Lower leg skin (tissue), 4 donors: Measurements from ENCODE around the gene DOCK10. TPM values are rescaled to one million over a fixed set of nuclear protein-coding genes. Genes with fewer than 3 reads are reported as not detected.

Source experiments
- DNase-seq, 2 donors: peaks; one replicate each; pipeline ENCODE4 v3.0.0-alpha.2; 2019; ENCODE audit warnings: low spot score in 2 of 2
- H3K4me3 ChIP-seq: fragments of 200-600 bp; sonication (generic); 2 replicates; pipeline ENCODE4 v1.5.1; 2017; ENCODE audit warnings: mild to moderate bottlenecking, low read depth; ENCODE audit not compliant: poor library complexity, severe bottlenecking
- POLR2A ChIP-seq, 2 donors: fragments of 450-650 bp; IDR thresholded peaks; one replicate each; pipeline ENCODE4 v1.6.1; 2016 to 2017; ENCODE audit warnings: antibody characterized with exemption in 2 of 2, mild to moderate bottlenecking in 1 of 2, moderate library complexity in 1 of 2
- WGBS, 2 donors: methylation state at CpG; one replicate each; pipeline ENCODE4 v1.1.5; 2018; 5-methylcytosine and 5-hydroxymethylcytosine counted together
- intact Hi-C: fragments of 100-400 bp; cut with DNase I; formaldehyde crosslinking; loops from one replicate; pipeline ENCODE4 v1.15.0; 2023; ENCODE audit warnings: low total_unique reads
- total RNA-seq, 4 donors: library from RNA; depleted of rRNA; stranded (reverse); fragments of >200 nt; gene quantifications; one replicate each; pipeline ENCODE4 v1.1.0, GENCODE V29; 2016
- TF ChIP-seq, protein P1 (sequence below), 3 donors: fragments of 450-650 bp; IDR thresholded peaks; one replicate each; pipeline ENCODE4 v1.5.1; 2016; ENCODE audit warnings: antibody characterized with exemption in 3 of 3, mild to moderate bottlenecking in 3 of 3, moderate library complexity in 2 of 3

Gene DOCK10
- total RNA-seq, 4 donors from 2014 or later, result 6.2 to 16.5 (median 14.0) TPM

GRCh38 chr2:224941960-224942359 lies 100.3 kb downstream of the DOCK10 start:
- TF ChIP-seq, protein P1, sequence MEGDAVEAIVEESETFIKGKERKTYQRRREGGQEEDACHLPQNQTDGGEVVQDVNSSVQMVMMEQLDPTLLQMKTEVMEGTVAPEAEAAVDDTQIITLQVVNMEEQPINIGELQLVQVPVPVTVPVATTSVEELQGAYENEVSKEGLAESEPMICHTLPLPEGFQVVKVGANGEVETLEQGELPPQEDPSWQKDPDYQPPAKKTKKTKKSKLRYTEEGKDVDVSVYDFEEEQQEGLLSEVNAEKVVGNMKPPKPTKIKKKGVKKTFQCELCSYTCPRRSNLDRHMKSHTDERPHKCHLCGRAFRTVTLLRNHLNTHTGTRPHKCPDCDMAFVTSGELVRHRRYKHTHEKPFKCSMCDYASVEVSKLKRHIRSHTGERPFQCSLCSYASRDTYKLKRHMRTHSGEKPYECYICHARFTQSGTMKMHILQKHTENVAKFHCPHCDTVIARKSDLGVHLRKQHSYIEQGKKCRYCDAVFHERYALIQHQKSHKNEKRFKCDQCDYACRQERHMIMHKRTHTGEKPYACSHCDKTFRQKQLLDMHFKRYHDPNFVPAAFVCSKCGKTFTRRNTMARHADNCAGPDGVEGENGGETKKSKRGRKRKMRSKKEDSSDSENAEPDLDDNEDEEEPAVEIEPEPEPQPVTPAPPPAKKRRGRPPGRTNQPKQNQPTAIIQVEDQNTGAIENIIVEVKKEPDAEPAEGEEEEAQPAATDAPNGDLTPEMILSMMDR (IDR thresholded peaks at IDR 0.05), result no peak
- no peak for TF ChIP-seq POLR2A (IDR thresholded peaks at IDR 0.05)
- DNase-seq, result no peak
- WGBS, 2 donors, result 83 to 88% methylated on average over 2 of the region's 2 CpGs
- no peak overlapping the region for H3K4me3 ChIP-seq
- intact Hi-C loops, result no loop called here

GRCh38 chr2:224940618-224941017 lies 101.7 kb downstream of the DOCK10 start:
- 98 to 99% methylated on average over 3 of the region's 3 CpGs for WGBS, 2 donors
- DNase-seq, result no peak
- no peak overlapping the region for H3K4me3 ChIP-seq
- intact Hi-C loops, result no loop called here
- no peak for TF ChIP-seq POLR2A (IDR thresholded peaks at IDR 0.05)
- TF ChIP-seq, protein P1 (IDR thresholded peaks at IDR 0.05), result no peak

- intact Hi-C loops, result no loop called here
- H3K4me3 ChIP-seq, result no peak overlapping the region
- DNase-seq, result no peak
- WGBS, 2 donors, result 69 to 75% methylated on average over 6 of the region's 6 CpGs
- TF ChIP-seq, protein P1 (IDR thresholded peaks at IDR 0.05), result no peak
- TF ChIP-seq POLR2A (IDR thresholded peaks at IDR 0.05), result no peak
Measured at GRCh38 chr2:224938651-224939182, 103.6 kb downstream of the DOCK10 start.

GRCh38 chr2:224937887-224938286 lies 104.4 kb downstream of the DOCK10 start:
- no peak overlapping the region for H3K4me3 ChIP-seq
- 86 to 87% methylated on average over 5 of the region's 5 CpGs for WGBS, 2 donors
- no peak for DNase-seq
- TF ChIP-seq, protein P1 (IDR thresholded peaks at IDR 0.05), result no peak
- TF ChIP-seq POLR2A (IDR thresholded peaks at IDR 0.05), result no peak
- intact Hi-C loops, result no loop called here

- DNase-seq, result no peak
- intact Hi-C loops, result no loop called here
- WGBS, 2 donors, result 63 to 74% methylated on average over 5 of the region's 5 CpGs
- H3K4me3 ChIP-seq, result no peak overlapping the region
- TF ChIP-seq, protein P1 (IDR thresholded peaks at IDR 0.05), result no peak
- no peak for TF ChIP-seq POLR2A (IDR thresholded peaks at IDR 0.05)
Measured at GRCh38 chr2:224934526-224935188, 107.6 kb downstream of the DOCK10 start.
